ENCODE data around the gene KIF1C.

KIF1C gene

DNA sequence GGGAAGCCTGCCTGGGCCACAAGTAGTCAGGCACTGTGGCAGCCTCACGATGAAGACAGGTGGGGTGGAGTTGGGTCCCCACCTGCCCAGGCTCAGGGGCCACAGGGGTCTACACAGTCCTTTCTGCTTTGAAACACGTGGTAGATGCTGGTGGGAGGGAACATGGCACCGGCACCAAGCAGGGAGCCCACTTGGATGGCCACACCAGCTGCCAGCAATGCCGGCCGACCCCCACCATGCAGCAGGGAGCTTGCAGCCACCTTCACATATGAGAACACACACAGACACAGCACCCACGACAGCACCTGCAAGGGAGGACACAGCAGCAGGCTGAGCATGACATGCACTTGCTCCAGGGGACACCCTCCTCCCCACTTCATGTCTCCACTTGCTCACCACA, 35.1 kb downstream of the KIF1C start:
- TF ChIP-seq PAX5 (IDR thresholded peaks at IDR 0.05; ENCODE audit: insufficient read depth, low read length, severe bottlenecking) (no peak), POU2F2 (IDR thresholded peaks at IDR 0.05; ENCODE audit: low read depth, low read length) (no peak), SPI1 (IDR thresholded peaks at IDR 0.05; ENCODE audit: low read depth, low read length) (no peak), POLR2A (IDR thresholded peaks at IDR 0.05; ENCODE audit: low read depth, low read length) (no peak), TAF1 (IDR thresholded peaks at IDR 0.05; ENCODE audit: low read depth, low read length) (no peak), POLR2AphosphoS5 (IDR thresholded peaks at IDR 0.05; ENCODE audit: low read depth, low read length) (no peak)
- DNase-seq (ENCODE audit: insufficient read length, low spot score) = no peak
- FAIRE-seq = no peak

DNA sequence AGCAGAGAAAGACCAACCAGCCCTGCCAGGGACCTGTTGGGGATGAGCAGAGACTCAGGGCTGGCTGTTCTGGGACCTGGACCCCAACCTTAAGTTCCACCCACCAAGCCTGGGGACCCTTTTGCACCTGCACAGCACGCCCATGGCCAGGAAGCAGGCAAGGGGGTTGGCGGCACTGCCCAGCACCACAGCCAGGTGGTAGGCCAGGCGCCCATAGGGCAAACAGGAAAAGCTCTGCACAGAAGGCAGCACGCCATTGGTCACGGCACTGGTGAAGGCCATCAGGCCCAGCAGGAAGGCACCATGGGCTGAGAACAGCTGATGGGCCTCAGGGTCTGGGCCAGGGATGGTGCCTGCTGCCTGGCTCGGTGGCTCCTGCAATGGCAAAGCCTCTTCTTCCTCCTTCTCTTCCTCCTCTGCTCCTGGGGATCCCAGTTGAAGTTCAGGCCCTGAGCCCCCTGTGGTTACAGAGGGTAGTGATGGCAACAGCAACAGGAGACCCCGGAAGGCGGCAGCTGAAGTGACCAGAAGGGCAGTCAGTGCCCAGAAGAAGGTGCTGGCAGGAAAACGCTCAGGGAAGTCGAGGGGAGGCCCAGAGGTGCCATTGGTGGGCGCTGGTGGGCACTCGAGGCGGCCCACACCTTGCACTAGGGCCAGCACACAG, 35.7 kb downstream of the KIF1C start:
- FAIRE-seq (no peak), DNase-seq (ENCODE audit: insufficient read length, low spot score) (no peak)
- TF ChIP-seq POU2F2 (IDR thresholded peaks at IDR 0.05; ENCODE audit: low read depth, low read length) (no peak), POLR2AphosphoS5 (IDR thresholded peaks at IDR 0.05; ENCODE audit: low read depth, low read length) (no peak), PAX5 (IDR thresholded peaks at IDR 0.05; ENCODE audit: insufficient read depth, low read length, severe bottlenecking) (no peak), POLR2A (IDR thresholded peaks at IDR 0.05; ENCODE audit: low read depth, low read length) (no peak), TAF1 (IDR thresholded peaks at IDR 0.05; ENCODE audit: low read depth, low read length) (no peak), SPI1 (IDR thresholded peaks at IDR 0.05; ENCODE audit: low read depth, low read length) (no peak)

DNA sequence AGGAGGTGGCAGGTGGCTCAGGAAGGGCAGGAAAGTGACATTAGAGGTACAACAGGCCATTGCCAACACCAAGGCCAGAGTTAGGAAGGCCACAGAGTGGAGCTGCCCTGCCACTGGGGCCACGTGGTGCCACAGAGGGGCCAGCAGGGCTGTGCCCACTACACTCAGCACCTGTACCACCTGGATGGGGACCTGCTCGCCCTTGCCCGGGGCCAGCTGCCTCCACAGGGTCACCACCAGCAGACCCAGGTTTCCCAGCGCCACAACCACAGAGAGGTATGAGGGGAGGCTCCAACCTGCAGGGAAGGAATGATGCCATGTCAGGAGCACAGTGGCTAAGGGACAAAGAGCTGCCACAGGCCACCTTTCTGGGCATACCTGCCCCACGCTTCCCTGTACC, 36.3 kb downstream of the KIF1C start:
- TF ChIP-seq TAF1 (IDR thresholded peaks at IDR 0.05; ENCODE audit: low read depth, low read length) (no peak), POLR2A (IDR thresholded peaks at IDR 0.05; ENCODE audit: low read depth, low read length) (no peak), POU2F2 (IDR thresholded peaks at IDR 0.05; ENCODE audit: low read depth, low read length) (no peak), PAX5 (IDR thresholded peaks at IDR 0.05; ENCODE audit: insufficient read depth, low read length, severe bottlenecking) (no peak), SPI1 (IDR thresholded peaks at IDR 0.05; ENCODE audit: low read depth, low read length) (no peak), POLR2AphosphoS5 (IDR thresholded peaks at IDR 0.05; ENCODE audit: low read depth, low read length) (no peak)
- FAIRE-seq (no peak), DNase-seq (ENCODE audit: insufficient read length, low spot score) (no peak)

DNA sequence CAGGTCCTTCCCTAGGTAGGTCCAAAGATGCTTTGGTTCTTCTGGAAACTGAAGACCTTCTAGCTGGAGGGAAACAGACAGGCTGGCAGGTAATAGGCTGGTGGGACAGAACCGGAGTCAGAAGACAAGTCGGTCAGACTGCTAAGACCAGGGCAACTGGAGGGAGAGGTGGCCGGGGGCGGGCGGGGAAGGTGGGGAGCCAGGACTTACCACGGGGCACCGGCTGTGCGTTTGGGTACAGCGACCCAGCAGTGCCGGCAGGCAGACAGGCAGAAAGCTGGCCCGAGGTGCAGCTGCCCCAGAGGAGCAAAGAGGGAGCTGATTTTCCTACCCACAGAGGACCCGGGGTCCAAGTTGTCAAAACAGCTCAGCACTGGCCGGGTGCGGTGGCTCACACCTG, 36.9 kb downstream of the KIF1C start:
- FAIRE-seq (no peak), DNase-seq (ENCODE audit: insufficient read length, low spot score) (no peak)
- no peak for TF ChIP-seq POLR2A (IDR thresholded peaks at IDR 0.05; ENCODE audit: low read depth, low read length)

DNA sequence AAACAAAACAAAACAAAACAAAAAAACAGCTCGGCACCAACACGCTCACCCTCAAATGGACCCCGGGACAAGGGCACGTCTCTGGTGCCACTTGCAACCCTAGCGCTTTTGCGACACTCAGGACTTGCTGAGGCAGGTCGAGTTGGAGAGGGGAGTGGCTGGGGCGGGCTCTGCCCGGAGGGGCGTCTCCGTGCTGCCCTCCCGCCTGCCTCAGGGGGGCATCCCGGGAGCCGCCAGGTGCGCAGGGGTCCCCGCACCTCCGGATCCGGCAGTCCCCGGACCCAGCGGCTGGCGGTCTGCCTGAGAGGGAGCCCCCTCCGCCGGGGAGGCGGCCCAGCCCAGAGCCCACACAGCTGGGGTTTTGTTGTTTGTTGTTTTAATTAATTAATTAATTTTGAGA, 37.6 kb downstream of the KIF1C start, which contains the start of gene SLC52A1:
Gene SLC52A1, minus strand, starts transcription at position 112 of the 400 bp plus-strand sequence. CDS start 820 bp downstream, outside the sequence.
- FAIRE-seq (no peak), DNase-seq (ENCODE audit: insufficient read length, low spot score) (no peak)
- TF ChIP-seq TAF1 (IDR thresholded peaks at IDR 0.05; ENCODE audit: low read depth, low read length) (no peak), SPI1 (IDR thresholded peaks at IDR 0.05; ENCODE audit: low read depth, low read length) (no peak), PAX5 (IDR thresholded peaks at IDR 0.05; ENCODE audit: insufficient read depth, low read length, severe bottlenecking) (no peak), POLR2A (IDR thresholded peaks at IDR 0.05; ENCODE audit: low read depth, low read length) (no peak), POLR2AphosphoS5 (IDR thresholded peaks at IDR 0.05; ENCODE audit: low read depth, low read length) (no peak), POU2F2 (IDR thresholded peaks at IDR 0.05; ENCODE audit: low read depth, low read length) (no peak)

DNA sequence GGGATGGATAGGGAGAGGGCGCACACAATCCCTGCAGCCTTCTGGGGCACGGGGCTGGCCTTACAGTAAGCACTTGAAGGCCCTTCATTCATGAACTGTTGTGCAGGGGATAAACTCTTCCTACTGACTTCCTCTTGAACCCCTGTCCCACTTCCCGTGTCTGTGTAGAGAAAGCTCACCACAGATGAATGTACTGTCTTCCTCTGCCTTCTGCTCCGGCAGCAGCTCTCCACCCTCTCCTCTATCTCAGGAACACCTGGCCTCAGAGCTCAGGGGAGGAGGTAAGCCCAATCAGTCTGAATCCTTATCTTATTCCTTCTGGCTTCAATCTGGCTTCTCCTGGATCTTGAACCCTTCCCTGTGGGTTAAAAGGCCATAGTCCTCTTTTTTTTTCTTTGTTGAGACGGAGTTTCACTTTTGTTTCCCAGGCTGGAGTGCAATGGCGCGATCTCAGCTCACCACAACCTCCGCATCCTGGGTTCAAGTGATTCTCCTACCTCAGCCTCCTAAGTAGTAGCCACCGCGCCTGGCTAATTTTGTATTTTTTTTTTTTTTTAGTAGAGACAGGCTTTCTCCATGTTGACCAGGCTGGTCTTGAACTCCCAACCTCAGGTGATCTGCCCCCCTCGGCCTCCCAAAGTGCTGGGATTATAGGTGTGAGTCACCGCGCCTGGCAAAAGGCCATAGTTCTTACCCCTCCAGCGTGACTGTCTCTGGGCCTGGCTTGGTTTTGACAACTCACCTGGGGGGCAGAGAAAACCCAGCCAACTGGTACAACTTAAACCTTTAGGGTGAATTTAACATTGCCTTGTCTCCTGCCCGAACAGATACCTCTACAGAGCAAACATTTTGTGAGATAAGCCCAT, 44.6 kb downstream of the KIF1C start:
- DNase-seq (ENCODE audit: insufficient read length, low spot score) = no peak
- FAIRE-seq = no peak

DNA sequence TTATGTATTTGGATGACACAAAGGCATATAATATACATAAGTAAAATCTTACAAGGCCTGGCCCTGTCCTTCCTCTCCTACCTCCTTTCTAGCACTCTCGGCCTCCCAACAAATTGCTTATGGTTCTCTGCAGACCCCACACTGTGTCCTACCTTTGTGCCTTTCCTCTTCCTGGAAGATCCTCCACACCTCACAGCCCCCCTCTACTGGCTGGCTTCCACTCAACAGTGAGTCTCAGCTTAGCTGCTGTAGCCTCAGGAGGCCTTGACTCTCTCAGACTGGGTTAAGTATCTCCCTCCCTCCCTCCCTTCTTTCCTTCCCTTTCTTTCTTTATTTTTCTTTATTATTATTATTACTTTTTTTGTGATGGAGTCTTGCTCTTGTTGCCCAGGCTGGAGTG, 45.8 kb downstream of the KIF1C start:
- TF ChIP-seq TAF1 (IDR thresholded peaks at IDR 0.05; ENCODE audit: low read depth, low read length) (no peak), PAX5 (IDR thresholded peaks at IDR 0.05; ENCODE audit: insufficient read depth, low read length, severe bottlenecking) (no peak), SPI1 (IDR thresholded peaks at IDR 0.05; ENCODE audit: low read depth, low read length) (no peak), POLR2A (IDR thresholded peaks at IDR 0.05; ENCODE audit: low read depth, low read length) (no peak), POU2F2 (IDR thresholded peaks at IDR 0.05; ENCODE audit: low read depth, low read length) (no peak), POLR2AphosphoS5 (IDR thresholded peaks at IDR 0.05; ENCODE audit: low read depth, low read length) (no peak)
- FAIRE-seq (no peak), DNase-seq (ENCODE audit: insufficient read length, low spot score) (no peak)

More for the DNA sequence above, 44.6 kb downstream of the KIF1C start:
- no peak for TF ChIP-seq POLR2AphosphoS5 (IDR thresholded peaks at IDR 0.05; ENCODE audit: low read depth, low read length)
- TF ChIP-seq POU2F2 (IDR thresholded peaks at IDR 0.05; ENCODE audit: low read depth, low read length) = no peak
- no peak for TF ChIP-seq POLR2A (IDR thresholded peaks at IDR 0.05; ENCODE audit: low read depth, low read length)
- no peak for TF ChIP-seq SPI1 (IDR thresholded peaks at IDR 0.05; ENCODE audit: low read depth, low read length)
- no peak for TF ChIP-seq PAX5 (IDR thresholded peaks at IDR 0.05; ENCODE audit: insufficient read depth, low read length, severe bottlenecking)
- no peak for TF ChIP-seq TAF1 (IDR thresholded peaks at IDR 0.05; ENCODE audit: low read depth, low read length)

DNA sequence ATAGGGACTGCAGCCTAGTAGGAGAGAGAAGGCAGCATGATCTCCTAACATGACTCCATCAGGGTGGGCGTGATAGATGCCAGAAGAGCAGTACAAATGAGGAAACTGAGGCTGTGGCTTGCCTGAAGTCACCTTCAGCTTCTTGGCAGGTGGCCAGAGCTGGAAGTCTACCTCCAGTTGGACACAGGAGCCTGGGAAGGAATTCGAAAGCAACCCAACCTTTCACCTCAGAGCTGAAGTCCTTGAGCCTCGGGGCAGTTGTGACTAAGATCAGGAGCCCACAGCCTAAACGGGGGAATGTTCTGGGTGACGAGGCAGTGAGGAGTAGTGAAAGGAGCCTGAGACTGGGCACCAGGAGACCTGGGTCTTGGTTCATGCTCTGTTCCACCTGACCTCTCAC, 46.9 kb downstream of the KIF1C start:
- TF ChIP-seq POLR2AphosphoS5 (IDR thresholded peaks at IDR 0.05; ENCODE audit: low read depth, low read length) (no peak), POLR2A (IDR thresholded peaks at IDR 0.05; ENCODE audit: low read depth, low read length) (no peak), TAF1 (IDR thresholded peaks at IDR 0.05; ENCODE audit: low read depth, low read length) (no peak), POU2F2 (IDR thresholded peaks at IDR 0.05; ENCODE audit: low read depth, low read length) (no peak), PAX5 (IDR thresholded peaks at IDR 0.05; ENCODE audit: insufficient read depth, low read length, severe bottlenecking) (no peak), SPI1 (IDR thresholded peaks at IDR 0.05; ENCODE audit: low read depth, low read length) (no peak)
- FAIRE-seq = no peak
- DNase-seq (ENCODE audit: insufficient read length, low spot score) = no peak

DNA sequence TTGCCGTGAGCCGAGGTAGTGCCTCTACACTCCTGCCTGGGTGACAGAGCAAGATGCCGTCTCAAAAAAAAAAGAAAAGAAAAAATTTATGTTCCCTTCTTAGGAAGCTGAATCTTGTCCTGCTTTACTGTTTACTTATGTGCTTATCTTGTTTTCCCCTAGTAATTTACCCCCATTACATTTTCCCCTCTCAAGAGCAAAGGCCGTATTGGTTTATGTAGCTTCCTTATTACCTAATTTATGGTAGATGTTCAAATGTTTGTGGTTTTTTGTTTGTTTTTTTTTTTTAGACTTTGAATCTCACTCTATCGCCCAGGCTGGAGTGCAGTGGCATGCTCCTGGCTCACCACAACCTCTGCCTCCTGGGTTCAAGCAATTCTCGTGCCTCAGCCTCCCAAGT, 47.7 kb downstream of the KIF1C start:
- no peak for FAIRE-seq
- TF ChIP-seq SPI1 (IDR thresholded peaks at IDR 0.05; ENCODE audit: low read depth, low read length) (no peak), POU2F2 (IDR thresholded peaks at IDR 0.05; ENCODE audit: low read depth, low read length) (no peak), TAF1 (IDR thresholded peaks at IDR 0.05; ENCODE audit: low read depth, low read length) (no peak), POLR2A (IDR thresholded peaks at IDR 0.05; ENCODE audit: low read depth, low read length) (no peak), POLR2AphosphoS5 (IDR thresholded peaks at IDR 0.05; ENCODE audit: low read depth, low read length) (no peak), PAX5 (IDR thresholded peaks at IDR 0.05; ENCODE audit: insufficient read depth, low read length, severe bottlenecking) (no peak)
- DNase-seq (ENCODE audit: insufficient read length, low spot score) = no peak

All from GM12891 (cell line).